ENCODE measurements around the gene SLC51B. TPM values are rescaled to one million over a fixed set of nuclear protein-coding genes. Genes with fewer than 3 reads are reported as not detected.
"Not testable (repeated sequence)": the region's sequence is repeated elsewhere in the genome, so short reads cannot be mapped to it uniquely, and the experiment has no call there.

SLC51B gene
- total and polyA plus RNA-seq, 4 donors = 31.4 TPM; not detected in 3

DNA sequence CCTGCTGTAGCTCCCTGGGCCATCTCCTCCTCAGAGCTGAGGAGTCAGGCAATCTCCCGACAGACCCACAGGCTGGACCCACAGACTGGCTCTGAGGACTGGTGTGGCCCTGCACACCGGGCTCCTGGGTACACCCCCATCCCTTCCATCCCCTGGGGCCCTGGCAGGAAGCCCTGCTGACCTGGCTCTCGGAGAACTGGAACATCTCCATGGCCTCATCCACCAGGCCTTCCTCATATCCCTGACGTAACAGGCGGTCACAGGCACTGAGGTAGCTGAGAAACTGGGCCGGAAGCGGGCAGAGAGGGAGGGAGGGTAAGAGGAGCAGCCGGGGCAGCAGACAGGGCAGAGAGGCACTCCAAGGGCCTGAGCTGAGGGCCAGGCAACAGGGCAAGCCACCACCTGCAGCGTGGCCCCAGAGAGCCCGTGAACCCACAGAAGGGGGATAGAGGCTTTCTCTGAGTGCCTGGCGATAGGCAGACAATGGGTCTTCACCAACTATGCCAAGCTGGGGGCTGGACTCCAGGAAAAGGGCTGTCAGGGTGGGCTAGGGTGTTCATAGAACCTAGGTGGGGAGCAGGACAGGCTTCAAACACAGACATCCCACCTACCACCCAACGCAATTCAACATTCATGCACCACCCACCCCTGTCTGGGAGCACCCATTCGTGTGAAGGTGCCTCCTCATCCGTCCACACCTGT is 49.3 kb downstream of the SLC51B start:
- DNase-seq = peak in 1 of 2 donors; percentile 59
- H3K4me1 ChIP-seq (ENCODE audit: control insufficient read depth in 1 of 2, insufficient read depth in 2 of 2, low read length in 2 of 2) = no peaks in the 10 kb centered on the region
- H3K4me3 ChIP-seq (ENCODE audit: low read length in 2 of 2) = no peak overlapping the region
- H3K27me3 ChIP-seq (ENCODE audit: control insufficient read depth in 1 of 2, insufficient read depth in 2 of 2, low read length in 1 of 2) = no peaks in the 10 kb centered on the region
- WGBS, 2 donors = 55 to 62% methylated on average over 12 to 14 of the region's 14 CpGs
- no peak overlapping the region for H3K27ac ChIP-seq (ENCODE audit: low read depth in 1 of 2, low read length in 2 of 2)
- peaks cover 0 to 4% of the 10 kb centered on the region in 2 donors for H3K36me3 ChIP-seq (ENCODE audit: control insufficient read depth in 1 of 2, insufficient read depth in 2 of 2, low read length in 1 of 2)
- intact Hi-C loops (cut with DNase I) = loop anchor here in 1 of 2 donors (5.0 kb wide), 1 partner anchor 37 kb away; no protein-coding TSS in a partner anchor
- H3K9me3 ChIP-seq (ENCODE audit: control insufficient read depth, low read length) = no peaks in the 10 kb centered on the region
- ATAC-seq (ENCODE audit: low FRiP score) = no peak

DNA sequence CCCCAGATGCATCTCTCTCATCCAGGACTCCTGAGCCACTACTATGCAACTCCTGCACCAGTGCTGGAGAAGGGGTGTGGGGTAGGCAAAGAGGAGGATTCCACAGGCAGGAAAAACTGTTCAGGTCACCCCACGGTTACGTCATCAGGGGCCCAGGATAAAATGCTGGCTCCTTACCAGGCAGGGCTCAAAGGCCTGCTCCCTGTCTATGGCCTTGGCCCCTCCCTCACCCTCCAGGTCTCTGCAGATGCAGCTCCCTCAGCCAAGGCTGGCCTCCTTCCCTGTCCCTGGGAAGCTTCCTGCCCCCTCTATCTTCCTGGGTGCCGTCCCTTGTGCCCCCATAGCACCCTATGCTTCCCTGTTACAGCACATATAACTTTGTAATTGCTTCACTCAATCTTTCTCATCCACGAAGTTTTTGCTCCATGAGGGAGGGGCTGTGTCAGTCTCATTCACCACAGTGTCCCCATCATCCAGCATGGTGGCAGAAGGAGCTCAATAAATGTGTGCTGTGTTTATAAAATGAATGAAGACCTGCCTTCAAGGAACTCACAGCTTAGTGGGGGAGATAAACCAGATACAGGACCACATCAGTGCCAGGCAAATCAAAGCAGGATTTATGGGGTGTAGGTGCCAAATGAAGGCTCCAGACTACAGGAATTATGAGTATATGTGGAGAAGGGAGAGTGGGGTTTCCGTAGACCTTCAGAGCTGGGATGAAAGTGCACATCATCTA is 50.0 kb downstream of the SLC51B start:
- H3K4me3 ChIP-seq (ENCODE audit: low read length in 2 of 2) = no peak overlapping the region
- no peak for ATAC-seq (ENCODE audit: low FRiP score)
- peaks cover 0 to 4% of the 10 kb centered on the region in 2 donors for H3K36me3 ChIP-seq (ENCODE audit: control insufficient read depth in 1 of 2, insufficient read depth in 2 of 2, low read length in 1 of 2)
- no peak for DNase-seq
- intact Hi-C loops (cut with DNase I) = no loop called here
- peak overlapping the region in 1 of 2 donors; percentile 2 for H3K27ac ChIP-seq (ENCODE audit: low read depth in 1 of 2, low read length in 2 of 2)
- H3K27me3 ChIP-seq (ENCODE audit: control insufficient read depth in 1 of 2, insufficient read depth in 2 of 2, low read length in 1 of 2) = no peaks in the 10 kb centered on the region
- no peaks in the 10 kb centered on the region for H3K4me1 ChIP-seq (ENCODE audit: control insufficient read depth in 1 of 2, insufficient read depth in 2 of 2, low read length in 2 of 2)
- WGBS, 2 donors = 25% methylated on average over 5 of the region's 5 CpGs
- no peaks in the 10 kb centered on the region for H3K9me3 ChIP-seq (ENCODE audit: control insufficient read depth, low read length)

- peaks cover 0 to 4% of the 10 kb centered on the region in 2 donors for H3K36me3 ChIP-seq (ENCODE audit: control insufficient read depth in 1 of 2, insufficient read depth in 2 of 2, low read length in 1 of 2)
- no peak overlapping the region for H3K27ac ChIP-seq (ENCODE audit: low read depth in 1 of 2, low read length in 2 of 2)
- intact Hi-C loops (cut with DNase I) = no loop called here
- no peaks in the 10 kb centered on the region for H3K4me1 ChIP-seq (ENCODE audit: control insufficient read depth in 1 of 2, insufficient read depth in 2 of 2, low read length in 2 of 2)
- H3K27me3 ChIP-seq (ENCODE audit: control insufficient read depth in 1 of 2, insufficient read depth in 2 of 2, low read length in 1 of 2) = no peaks in the 10 kb centered on the region
- H3K9me3 ChIP-seq (ENCODE audit: control insufficient read depth, low read length) = no peaks in the 10 kb centered on the region
- no peak overlapping the region for H3K4me3 ChIP-seq (ENCODE audit: low read length in 2 of 2)
- ATAC-seq (ENCODE audit: low FRiP score) (no peak), DNase-seq (no peak)
- 39 to 42% methylated on average over 6 of the region's 6 CpGs for WGBS, 2 donors
Observed at GRCh38 chr15:65095747-65096104, 50.5 kb downstream of the SLC51B start.

DNA sequence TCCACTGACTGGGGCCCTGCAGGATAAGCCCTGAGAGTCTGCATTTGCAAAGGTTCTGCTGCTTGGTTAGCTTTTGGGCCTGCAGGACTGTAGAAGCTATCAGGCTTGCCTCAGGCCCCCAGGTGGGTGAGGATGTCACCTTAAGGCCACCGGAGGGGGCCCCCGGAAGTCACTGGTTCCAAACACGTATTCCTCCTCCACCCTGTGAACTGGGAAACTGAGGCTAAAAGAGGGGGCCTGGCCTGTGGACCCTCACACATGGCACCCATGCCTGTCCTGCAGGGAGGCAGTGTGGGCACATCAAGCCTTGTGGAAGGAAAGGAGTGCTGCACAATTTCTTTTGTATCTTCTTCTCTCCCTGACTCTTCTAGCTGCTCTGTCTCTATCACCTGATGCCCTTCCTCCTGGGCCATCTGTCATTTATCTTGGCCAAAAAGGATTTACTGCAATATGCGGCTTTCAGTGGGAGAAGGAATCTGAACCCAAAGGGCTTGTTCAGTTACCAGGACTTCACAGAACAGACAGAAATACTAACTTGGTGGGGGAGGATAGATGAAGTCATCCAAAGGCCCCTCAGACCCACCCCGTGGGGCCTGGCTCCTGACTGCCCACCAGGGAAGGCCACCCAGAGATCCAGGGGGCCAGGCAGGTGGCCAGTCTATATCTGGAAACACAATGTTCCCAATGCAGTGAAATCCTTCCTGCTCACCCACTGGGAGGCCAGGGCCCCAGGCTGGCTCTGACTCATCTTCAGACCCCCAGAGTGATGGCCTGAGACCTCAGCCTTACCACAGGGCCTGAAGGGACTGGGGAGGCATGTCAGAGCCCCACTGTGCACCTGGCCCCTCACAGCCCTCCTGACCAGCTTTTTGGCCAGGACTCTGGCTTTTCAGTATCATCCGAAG is 51.5 kb downstream of the SLC51B start:
- intact Hi-C loops (cut with DNase I) = no loop called here
- no peak for ATAC-seq (ENCODE audit: low FRiP score)
- Histone ChIP-seq H3K9me3 (ENCODE audit: control insufficient read depth, low read length) (no peaks in the 10 kb centered on the region), H3K4me3 (ENCODE audit: low read length in 2 of 2) (no peak overlapping the region), H3K36me3 (ENCODE audit: control insufficient read depth in 1 of 2, insufficient read depth in 2 of 2, low read length in 1 of 2) (peaks cover 0 to 4% of the 10 kb centered on the region in 2 donors), H3K27ac (ENCODE audit: low read depth in 1 of 2, low read length in 2 of 2) (no peak overlapping the region), H3K27me3 (ENCODE audit: control insufficient read depth in 1 of 2, insufficient read depth in 2 of 2, low read length in 1 of 2) (no peaks in the 10 kb centered on the region), H3K4me1 (ENCODE audit: control insufficient read depth in 1 of 2, insufficient read depth in 2 of 2, low read length in 2 of 2) (no peaks in the 10 kb centered on the region)
- WGBS, 2 donors = 82 to 90% methylated on average over 6 of the region's 6 CpGs
- DNase-seq = no peak

DNA sequence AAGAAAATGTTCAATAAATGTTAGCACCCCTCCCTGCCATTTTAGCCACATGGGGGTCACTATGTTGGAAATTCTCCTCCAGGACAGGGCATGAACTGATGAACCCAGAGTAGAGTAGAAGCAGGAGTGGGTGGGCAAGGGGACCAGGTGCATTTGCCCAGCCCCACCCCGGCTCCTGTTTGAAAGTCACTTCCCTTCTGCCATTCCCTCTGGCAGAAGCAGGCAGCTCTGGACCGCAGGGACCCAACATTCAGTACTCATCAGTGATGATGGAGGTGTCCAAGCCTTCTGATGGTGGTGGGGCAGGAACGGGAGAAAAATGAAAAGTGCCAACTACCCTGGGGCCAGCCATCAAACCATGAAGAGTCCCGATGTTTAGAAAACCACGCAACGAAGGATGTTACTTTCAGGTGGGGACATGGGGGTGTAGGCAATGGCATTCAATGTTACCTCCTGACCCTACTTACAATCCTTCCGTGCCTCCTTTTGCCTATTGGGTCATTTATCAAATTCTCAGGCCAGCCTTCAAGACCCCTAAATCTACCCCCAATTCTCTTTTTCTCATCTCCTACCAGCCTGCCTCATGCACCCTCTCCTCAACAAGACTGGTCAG is 52.6 kb downstream of the SLC51B start:
- no peaks in the 10 kb centered on the region for H3K27me3 ChIP-seq (ENCODE audit: control insufficient read depth in 1 of 2, insufficient read depth in 2 of 2, low read length in 1 of 2)
- no peak overlapping the region for H3K4me3 ChIP-seq (ENCODE audit: low read length in 2 of 2)
- no peaks in the 10 kb centered on the region for H3K4me1 ChIP-seq (ENCODE audit: control insufficient read depth in 1 of 2, insufficient read depth in 2 of 2, low read length in 2 of 2)
- 96 to 97% methylated on average over 7 of the region's 7 CpGs for WGBS, 2 donors
- peaks cover 0 to 4% of the 10 kb centered on the region in 2 donors for H3K36me3 ChIP-seq (ENCODE audit: control insufficient read depth in 1 of 2, insufficient read depth in 2 of 2, low read length in 1 of 2)
- H3K9me3 ChIP-seq (ENCODE audit: control insufficient read depth, low read length) = no peaks in the 10 kb centered on the region
- no peak overlapping the region for H3K27ac ChIP-seq (ENCODE audit: low read depth in 1 of 2, low read length in 2 of 2)
- intact Hi-C loops (cut with DNase I) = no loop called here
- DNase-seq (no peak), ATAC-seq (ENCODE audit: low FRiP score) (no peak)

- no peaks in the 10 kb centered on the region for H3K27me3 ChIP-seq (ENCODE audit: control insufficient read depth in 1 of 2, insufficient read depth in 2 of 2, low read length in 1 of 2)
- DNase-seq = peak in 1 of 2 donors; percentile 37
- intact Hi-C loops (cut with DNase I) = no loop called here
- peaks cover 0 to 4% of the 10 kb centered on the region in 2 donors for H3K36me3 ChIP-seq (ENCODE audit: control insufficient read depth in 1 of 2, insufficient read depth in 2 of 2, low read length in 1 of 2)
- no peaks in the 10 kb centered on the region for H3K9me3 ChIP-seq (ENCODE audit: control insufficient read depth, low read length)
- no peak for ATAC-seq (ENCODE audit: low FRiP score)
- no peak overlapping the region for H3K4me3 ChIP-seq (ENCODE audit: low read length in 2 of 2)
- H3K27ac ChIP-seq (ENCODE audit: low read depth in 1 of 2, low read length in 2 of 2) = no peak overlapping the region
- no peaks in the 10 kb centered on the region for H3K4me1 ChIP-seq (ENCODE audit: control insufficient read depth in 1 of 2, insufficient read depth in 2 of 2, low read length in 2 of 2)
- 94 to 95% methylated on average over 5 of the region's 5 CpGs for WGBS, 2 donors
Observed at GRCh38 chr15:65099336-65099735, 54.1 kb downstream of the SLC51B start.

- intact Hi-C loops (cut with DNase I) = loop anchor here in 1 of 2 donors (5.0 kb wide), 1 partner anchor 48 kb away; no protein-coding TSS in a partner anchor
- WGBS, 2 donors = 89 to 90% methylated on average over 10 of the region's 10 CpGs
- H3K4me3 ChIP-seq (ENCODE audit: low read length in 2 of 2); H3K9me3 ChIP-seq (ENCODE audit: control insufficient read depth, low read length); H3K4me1 ChIP-seq (ENCODE audit: control insufficient read depth in 1 of 2, insufficient read depth in 2 of 2, low read length in 2 of 2); H3K27ac ChIP-seq (ENCODE audit: low read depth in 1 of 2, low read length in 2 of 2); H3K36me3 ChIP-seq (ENCODE audit: control insufficient read depth in 1 of 2, insufficient read depth in 2 of 2, low read length in 1 of 2); H3K27me3 ChIP-seq (ENCODE audit: control insufficient read depth in 1 of 2, insufficient read depth in 2 of 2, low read length in 1 of 2); ATAC-seq (ENCODE audit: low FRiP score): not testable (repeated sequence)
- peak in 1 of 2 donors; percentile 43 for DNase-seq
Observed at GRCh38 chr15:65099801-65100200, 54.6 kb downstream of the SLC51B start.

DNA sequence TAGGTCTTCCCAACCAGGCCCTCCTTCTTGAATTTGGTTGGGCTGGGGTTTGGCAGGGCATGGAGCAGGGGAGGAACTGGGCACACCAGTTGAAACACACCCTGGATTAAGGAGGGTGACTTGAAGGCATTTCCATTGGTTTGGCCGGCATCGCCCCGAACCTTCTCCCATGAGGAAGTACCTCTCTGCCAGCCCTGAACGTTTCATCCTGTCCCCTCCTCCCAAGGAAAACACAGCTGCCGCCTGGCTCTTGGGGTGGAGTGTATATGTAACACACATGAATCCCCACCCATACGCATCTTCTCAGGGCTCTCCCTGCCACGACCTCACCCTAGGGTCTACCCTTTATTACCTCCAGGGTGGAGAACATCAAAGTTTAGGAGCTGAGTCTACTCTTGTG is 55.3 kb downstream of the SLC51B start:
- Histone ChIP-seq H3K27me3 (ENCODE audit: control insufficient read depth in 1 of 2, insufficient read depth in 2 of 2, low read length in 1 of 2) (no peaks in the 10 kb centered on the region), H3K9me3 (ENCODE audit: control insufficient read depth, low read length) (no peaks in the 10 kb centered on the region), H3K4me3 (ENCODE audit: low read length in 2 of 2) (no peak overlapping the region), H3K36me3 (ENCODE audit: control insufficient read depth in 1 of 2, insufficient read depth in 2 of 2, low read length in 1 of 2) (peaks cover 0 to 4% of the 10 kb centered on the region in 2 donors), H3K27ac (ENCODE audit: low read depth in 1 of 2, low read length in 2 of 2) (no peak overlapping the region), H3K4me1 (ENCODE audit: control insufficient read depth in 1 of 2, insufficient read depth in 2 of 2, low read length in 2 of 2) (no peaks in the 10 kb centered on the region)
- WGBS, 2 donors = 40 to 61% methylated on average over 7 of the region's 7 CpGs
- intact Hi-C loops (cut with DNase I) = loop anchor here in 1 of 2 donors (5.0 kb wide), 1 partner anchor 48 kb away; no protein-coding TSS in a partner anchor
- no peak for DNase-seq
- no peak for ATAC-seq (ENCODE audit: low FRiP score)
